Central memory CD8-positive, alpha-beta T cell (primary cell): Measurements from ENCODE around the gene UQCRC1.
A peak's percentile ranks its signal among the peaks of the same experiment; 100 is the strongest.

Experiments
- ATAC-seq: fragments of 150-1000 bp; cut with Tn5 transposase; replicated peaks from 2 replicates; pipeline ENCODE4 v1.10.0; 2022; ENCODE audit warnings: mild to moderate bottlenecking, moderate FRiP score, moderate number of reproducible peaks; ENCODE audit not compliant: poor library complexity, severe bottlenecking; ENCODE audit errors: extremely low read depth
- DNase-seq, 2 donors: peaks; one replicate each; pipeline ENCODE4 v3.0.0; 2021; ENCODE audit warnings: low spot score in 2 of 2
- H3K27ac Mint-ChIP-seq: one replicate; pipeline ENCODE4 v1.8.0; 2022; ENCODE audit warnings: low read depth, mild to moderate bottlenecking, moderate library complexity, mixed read lengths
- H3K27me3 Mint-ChIP-seq: one replicate; pipeline ENCODE4 v1.8.0; 2022; ENCODE audit warnings: mixed read lengths
- H3K36me3 Mint-ChIP-seq: one replicate; pipeline ENCODE4 v1.8.0; 2022; ENCODE audit warnings: mild to moderate bottlenecking, moderate library complexity, mixed read lengths; ENCODE audit not compliant: insufficient read depth
- H3K4me1 Mint-ChIP-seq: one replicate; pipeline ENCODE4 v1.8.0; 2022; ENCODE audit warnings: mixed read lengths
- H3K4me3 Mint-ChIP-seq: one replicate; pipeline ENCODE4 v1.8.0; 2022; ENCODE audit warnings: mild to moderate bottlenecking, moderate library complexity, mixed read lengths
- H3K9me3 Mint-ChIP-seq: one replicate; pipeline ENCODE4 v1.8.0; 2022; ENCODE audit warnings: mixed read lengths

Gene UQCRC1

DNA sequence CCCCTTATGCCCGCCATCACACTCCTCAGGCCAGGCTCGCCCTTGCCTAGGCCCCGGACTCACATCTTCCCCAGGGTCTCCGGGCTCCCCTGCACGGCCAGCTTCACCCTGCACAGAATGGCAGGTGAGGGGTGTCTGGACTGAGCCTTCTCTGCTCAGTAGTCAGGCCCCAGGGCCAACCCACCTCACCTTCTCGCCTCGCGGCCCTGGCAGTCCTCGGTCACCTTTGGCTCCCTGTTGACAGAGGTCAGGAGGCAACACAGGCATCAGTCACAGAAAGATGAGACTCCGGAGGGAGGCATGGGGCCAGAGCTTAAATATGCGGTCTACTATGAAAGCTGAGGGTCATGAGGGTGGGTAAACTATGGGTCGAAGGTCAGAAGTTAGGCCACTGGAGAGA lies 37.5 kb downstream of the UQCRC1 start:
- H3K27me3 Mint-ChIP-seq = no peaks in the 10 kb centered on the region
- no peaks in the 10 kb centered on the region for H3K9me3 Mint-ChIP-seq
- H3K4me3 Mint-ChIP-seq = no peak overlapping the region

DNA sequence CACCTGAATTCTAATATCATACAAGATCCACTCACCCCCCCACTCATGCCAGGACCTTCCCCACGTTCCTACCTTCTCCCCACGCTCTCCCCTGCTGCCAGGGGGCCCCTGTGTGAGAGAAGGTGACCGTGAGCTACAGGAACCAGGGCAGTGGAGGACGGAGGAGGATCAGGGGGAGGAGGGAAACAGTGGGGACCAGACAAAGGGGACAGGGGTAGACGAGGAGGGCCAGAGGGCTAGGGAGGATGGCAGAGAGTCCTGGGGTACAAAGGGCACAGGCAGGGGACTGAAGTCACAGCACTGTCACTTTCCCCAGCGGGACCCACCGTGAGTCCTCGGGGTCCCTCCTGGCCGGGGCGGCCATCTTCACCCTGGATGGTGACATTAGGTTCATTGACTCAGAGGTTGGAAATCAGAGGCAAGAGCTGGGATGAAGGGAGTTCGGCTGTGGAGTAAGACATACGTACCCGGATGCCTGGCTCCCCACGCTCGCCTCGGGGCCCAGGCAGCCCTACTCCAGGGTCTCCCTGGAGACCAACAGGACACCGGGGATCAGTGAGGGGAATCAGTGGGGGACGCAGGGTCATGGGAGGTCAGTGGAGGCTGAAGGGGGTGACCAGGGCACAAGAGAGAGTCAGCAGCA lies 39.5 kb downstream of the UQCRC1 start:
- DNase-seq (no peak), ATAC-seq (no peak)
- H3K4me1 Mint-ChIP-seq = no peaks in the 10 kb centered on the region
- H3K27ac Mint-ChIP-seq = no peak overlapping the region
- H3K36me3 Mint-ChIP-seq = no peaks in the 10 kb centered on the region
- no peaks in the 10 kb centered on the region for H3K9me3 Mint-ChIP-seq
- H3K27me3 Mint-ChIP-seq = no peaks in the 10 kb centered on the region
- H3K4me3 Mint-ChIP-seq = no peak overlapping the region

More for the DNA sequence above, 37.5 kb downstream of the UQCRC1 start:
- Mint-ChIP-seq H3K36me3 (no peaks in the 10 kb centered on the region), H3K27ac (no peak overlapping the region), H3K4me1 (no peaks in the 10 kb centered on the region)
- no peak for DNase-seq
- no peak for ATAC-seq

DNA sequence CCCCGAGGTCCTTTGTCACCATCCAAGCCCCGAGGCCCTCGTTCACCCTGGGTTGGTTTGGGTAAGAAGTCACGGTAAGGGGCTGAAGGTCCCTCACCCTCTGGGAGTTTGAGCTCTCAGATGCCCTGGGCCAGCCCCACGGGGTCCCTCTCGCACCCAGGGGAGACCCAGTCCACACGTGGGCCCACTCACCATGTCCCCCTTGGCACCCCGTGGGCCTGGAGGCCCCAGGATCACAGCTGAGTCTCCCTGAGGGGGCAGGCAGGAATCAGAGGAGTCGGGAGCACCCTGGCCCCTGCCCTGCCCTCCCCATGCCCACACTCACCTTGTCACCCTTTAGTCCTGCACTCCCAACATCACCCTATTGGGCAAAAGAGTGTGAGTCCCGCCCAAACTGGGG lies 40.0 kb downstream of the UQCRC1 start:
- no peaks in the 10 kb centered on the region for H3K9me3 Mint-ChIP-seq
- H3K27ac Mint-ChIP-seq = peak overlapping the region; percentile 17
- no peak overlapping the region for H3K4me3 Mint-ChIP-seq
- H3K27me3 Mint-ChIP-seq = no peaks in the 10 kb centered on the region
- no peaks in the 10 kb centered on the region for H3K4me1 Mint-ChIP-seq
- DNase-seq = no peak
- no peaks in the 10 kb centered on the region for H3K36me3 Mint-ChIP-seq
- ATAC-seq = no peak

DNA sequence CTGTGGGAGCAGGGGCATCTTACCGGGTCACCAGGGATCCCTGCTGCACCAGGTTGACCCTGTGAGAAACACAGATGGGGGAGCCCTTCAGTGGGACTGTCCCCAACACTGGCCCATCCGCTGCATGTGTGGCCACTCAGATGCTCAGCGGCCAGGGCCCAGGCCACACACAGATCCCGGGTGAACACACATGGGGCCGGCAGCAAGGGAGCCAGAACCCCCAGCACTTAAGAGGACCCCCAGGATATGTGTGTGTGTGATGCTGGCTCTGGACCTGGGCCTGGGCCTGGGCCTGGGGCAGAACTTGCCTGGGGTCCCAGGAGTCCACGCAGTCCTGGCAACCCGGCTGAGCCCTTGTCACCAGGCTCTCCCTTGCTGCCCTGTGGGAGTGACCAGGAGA lies 41.0 kb downstream of the UQCRC1 start:
- H3K4me3 Mint-ChIP-seq = no peak overlapping the region
- ATAC-seq (no peak), DNase-seq (no peak)

DNA sequence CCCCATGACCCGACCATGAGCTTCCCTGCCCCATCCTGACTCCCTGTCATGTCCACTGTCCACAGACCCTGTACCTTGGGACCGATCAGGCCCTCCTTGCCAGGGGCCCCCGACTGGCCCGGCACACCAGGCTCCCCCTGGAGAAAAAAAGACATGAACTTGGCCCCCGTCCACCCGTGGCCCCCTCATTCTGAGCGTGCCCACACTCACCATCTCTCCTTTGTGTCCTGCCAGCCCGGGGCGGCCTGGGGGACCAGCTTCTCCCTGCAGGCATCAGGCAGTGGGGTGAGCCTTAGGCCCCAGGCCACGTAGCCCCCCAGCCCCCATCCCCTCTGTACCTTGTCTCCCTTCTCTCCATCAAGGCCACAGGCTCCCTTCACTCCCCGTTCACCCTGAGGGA lies 41.9 kb downstream of the UQCRC1 start:
- no peaks in the 10 kb centered on the region for H3K36me3 Mint-ChIP-seq
- peaks cover 6% of the 10 kb centered on the region for H3K4me1 Mint-ChIP-seq
- H3K4me3 Mint-ChIP-seq = no peak overlapping the region
- no peaks in the 10 kb centered on the region for H3K9me3 Mint-ChIP-seq
- peak overlapping the region; percentile 52 for H3K27ac Mint-ChIP-seq
- ATAC-seq = no peak
- DNase-seq = no peak
- no peaks in the 10 kb centered on the region for H3K27me3 Mint-ChIP-seq

More for the DNA sequence above, 41.0 kb downstream of the UQCRC1 start:
- Mint-ChIP-seq H3K36me3 (no peaks in the 10 kb centered on the region), H3K4me1 (no peaks in the 10 kb centered on the region), H3K27ac (no peak overlapping the region), H3K27me3 (no peaks in the 10 kb centered on the region), H3K9me3 (no peaks in the 10 kb centered on the region)

DNA sequence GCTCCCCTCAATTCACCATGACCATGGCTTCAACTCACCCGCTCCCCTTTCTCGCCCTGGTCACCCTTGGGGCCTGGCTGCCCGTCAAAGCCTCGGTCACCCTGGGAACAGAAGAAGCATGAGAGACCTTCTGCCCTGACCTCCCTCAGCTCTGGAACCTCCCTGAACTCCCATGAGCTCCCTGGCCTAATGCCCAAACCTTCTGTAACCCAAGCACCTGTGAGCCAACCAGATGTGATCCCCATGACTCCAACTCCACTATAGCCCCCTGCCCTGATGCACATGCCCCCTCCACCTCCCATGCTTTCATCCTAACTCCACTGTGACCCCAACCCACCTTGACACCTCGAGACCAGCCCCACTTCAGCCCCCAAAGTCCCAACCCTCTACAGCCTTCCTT lies 42.4 kb downstream of the UQCRC1 start:
- Mint-ChIP-seq H3K27ac (peak overlapping the region; percentile 52), H3K4me1 (peaks cover 6% of the 10 kb centered on the region), H3K27me3 (no peaks in the 10 kb centered on the region), H3K9me3 (no peaks in the 10 kb centered on the region), H3K36me3 (no peaks in the 10 kb centered on the region), H3K4me3 (no peak overlapping the region)
- no peak for ATAC-seq
- no peak for DNase-seq

DNA sequence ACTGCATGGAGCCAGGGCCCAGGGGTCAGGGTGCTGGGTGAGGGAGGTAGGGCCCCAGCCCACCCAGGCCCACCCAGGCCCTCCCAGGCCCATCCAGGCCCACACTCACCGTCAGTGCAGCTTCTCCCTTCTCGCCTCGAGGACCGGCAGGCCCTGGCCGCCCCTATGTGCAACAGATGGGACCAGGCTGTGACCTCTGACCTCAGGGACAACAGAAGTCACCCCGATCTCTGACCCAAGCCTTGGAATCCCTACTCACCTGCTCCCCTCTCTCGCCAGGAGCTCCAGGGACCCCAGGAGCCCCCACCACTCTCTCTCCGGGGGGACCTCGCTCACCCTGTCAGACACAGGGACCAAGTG lies 43.1 kb downstream of the UQCRC1 start:
- ATAC-seq (no peak), DNase-seq (no peak)
- Mint-ChIP-seq H3K4me3 (no peak overlapping the region), H3K27me3 (no peaks in the 10 kb centered on the region), H3K36me3 (no peaks in the 10 kb centered on the region), H3K9me3 (no peaks in the 10 kb centered on the region), H3K27ac (no peak overlapping the region), H3K4me1 (peaks cover 6% of the 10 kb centered on the region)

DNA sequence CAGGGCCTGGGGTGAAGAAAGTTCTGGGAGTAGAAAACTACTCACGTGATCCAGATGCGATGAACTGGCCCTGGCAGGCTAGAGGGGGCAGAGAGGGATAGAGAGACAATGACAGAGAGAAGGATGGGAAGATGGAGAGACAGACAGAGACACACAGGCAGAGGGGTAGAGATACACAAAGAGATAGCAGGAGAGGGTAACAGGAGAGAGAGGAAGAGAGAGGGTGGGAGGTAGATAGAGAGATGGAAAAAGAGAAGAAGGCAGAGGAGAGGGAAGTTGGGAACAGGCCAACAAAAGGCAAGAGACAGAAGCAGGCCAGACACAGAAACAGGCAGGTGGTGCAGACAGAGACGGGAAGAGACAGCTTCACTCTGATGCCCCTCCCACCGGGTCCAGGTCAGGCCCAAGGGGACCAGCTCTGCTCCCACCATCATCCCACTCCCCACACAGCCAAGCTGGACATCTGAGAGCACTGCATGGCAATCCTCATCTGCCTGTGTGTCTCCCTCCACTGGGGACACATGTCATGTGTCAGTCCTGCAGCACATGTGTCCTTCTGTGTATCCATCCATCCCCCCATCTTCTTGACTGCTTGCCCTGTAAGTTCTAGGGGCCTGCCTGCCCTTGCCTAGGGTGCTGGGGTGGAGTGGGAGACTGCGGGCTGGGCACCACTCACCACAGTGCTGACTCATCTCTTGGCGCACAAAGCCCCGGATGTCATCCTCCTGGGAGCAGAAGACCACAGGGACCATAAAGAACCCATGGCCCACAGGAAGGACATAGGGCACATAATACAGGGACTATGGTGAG lies 43.6 kb downstream of the UQCRC1 start:
- Mint-ChIP-seq H3K4me3 (no peak overlapping the region), H3K36me3 (no peaks in the 10 kb centered on the region), H3K9me3 (no peaks in the 10 kb centered on the region), H3K4me1 (peaks cover 6% of the 10 kb centered on the region), H3K27me3 (no peaks in the 10 kb centered on the region), H3K27ac (no peak overlapping the region)
- no peak for DNase-seq
- no peak for ATAC-seq

DNA sequence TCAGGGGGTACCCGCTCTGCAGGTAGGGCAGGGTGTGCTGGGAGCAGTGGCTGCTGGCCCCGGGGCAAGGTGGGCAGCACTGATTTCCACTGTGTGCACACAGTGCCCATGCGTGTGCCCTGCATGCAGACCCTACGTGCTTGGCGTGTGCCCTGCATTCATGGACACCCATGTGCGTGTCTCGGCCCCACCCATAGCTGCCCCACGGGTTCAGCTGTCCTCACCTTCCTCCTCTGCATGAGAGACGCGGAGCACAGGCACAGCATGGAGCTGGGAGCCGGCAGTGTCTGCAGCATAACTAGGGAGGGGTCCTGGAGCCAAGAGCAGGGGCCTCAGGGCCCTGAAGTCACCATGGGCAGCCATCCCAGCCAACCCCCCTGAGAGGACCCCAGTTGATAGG lies 44.3 kb downstream of the UQCRC1 start:
- Mint-ChIP-seq H3K9me3 (no peaks in the 10 kb centered on the region), H3K4me3 (no peak overlapping the region), H3K27ac (no peak overlapping the region), H3K36me3 (no peaks in the 10 kb centered on the region), H3K4me1 (peaks cover 8% of the 10 kb centered on the region), H3K27me3 (peaks cover under 1% of the 10 kb centered on the region)
- ATAC-seq (no peak), DNase-seq (no peak)

DNA sequence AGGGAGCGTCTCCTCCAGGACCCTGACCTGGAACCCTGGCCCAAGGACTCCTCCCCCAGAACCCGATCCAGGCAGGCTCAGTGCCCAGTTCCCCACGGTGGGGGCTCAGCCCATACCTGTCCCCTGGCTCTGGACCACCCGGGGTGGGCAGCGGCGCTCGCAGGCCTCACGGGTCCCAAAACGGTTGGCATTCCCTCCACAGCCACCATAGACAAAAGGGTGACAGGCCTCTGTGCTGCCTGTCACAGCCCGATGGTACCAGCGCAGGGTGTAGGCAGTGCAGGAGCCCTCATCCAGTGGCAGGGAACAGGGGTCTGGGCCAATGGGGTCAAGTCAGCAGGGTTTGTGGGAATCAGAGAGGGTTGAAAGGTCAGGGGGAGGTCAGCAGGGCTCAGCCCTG lies 44.8 kb downstream of the UQCRC1 start:
- Mint-ChIP-seq H3K4me1 (peaks cover 13% of the 10 kb centered on the region), H3K27me3 (peaks cover 6% of the 10 kb centered on the region), H3K9me3 (no peaks in the 10 kb centered on the region), H3K36me3 (no peaks in the 10 kb centered on the region), H3K4me3 (no peak overlapping the region), H3K27ac (no peak overlapping the region)
- no peak for DNase-seq
- no peak for ATAC-seq

DNA sequence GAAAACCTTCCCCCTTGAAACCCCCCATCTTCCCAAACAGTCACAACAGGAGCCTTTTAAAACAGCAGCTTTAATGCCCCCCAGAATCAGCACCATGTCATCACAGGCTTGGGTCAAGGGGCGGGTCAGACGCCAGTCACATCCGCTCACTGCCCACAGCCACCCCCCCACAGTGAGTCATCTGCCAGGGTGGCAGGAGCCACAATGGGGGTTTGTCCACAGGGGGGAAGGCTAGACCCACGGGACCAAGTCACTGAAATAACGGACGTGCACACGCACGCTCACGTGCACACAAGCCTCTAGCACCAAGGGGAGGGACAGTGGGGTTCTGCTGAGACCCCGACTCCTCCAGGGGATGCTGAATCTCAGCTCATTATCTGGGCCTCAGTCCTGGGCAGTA lies 45.4 kb downstream of the UQCRC1 start:
- Mint-ChIP-seq H3K36me3 (no peaks in the 10 kb centered on the region), H3K27me3 (peaks cover 10% of the 10 kb centered on the region), H3K9me3 (no peaks in the 10 kb centered on the region), H3K27ac (peak overlapping the region; percentile 32), H3K4me1 (peaks cover 17% of the 10 kb centered on the region), H3K4me3 (no peak overlapping the region)
- DNase-seq (peak in 1 of 2 donors; percentile 30), ATAC-seq (peak; percentile 49)

DNA sequence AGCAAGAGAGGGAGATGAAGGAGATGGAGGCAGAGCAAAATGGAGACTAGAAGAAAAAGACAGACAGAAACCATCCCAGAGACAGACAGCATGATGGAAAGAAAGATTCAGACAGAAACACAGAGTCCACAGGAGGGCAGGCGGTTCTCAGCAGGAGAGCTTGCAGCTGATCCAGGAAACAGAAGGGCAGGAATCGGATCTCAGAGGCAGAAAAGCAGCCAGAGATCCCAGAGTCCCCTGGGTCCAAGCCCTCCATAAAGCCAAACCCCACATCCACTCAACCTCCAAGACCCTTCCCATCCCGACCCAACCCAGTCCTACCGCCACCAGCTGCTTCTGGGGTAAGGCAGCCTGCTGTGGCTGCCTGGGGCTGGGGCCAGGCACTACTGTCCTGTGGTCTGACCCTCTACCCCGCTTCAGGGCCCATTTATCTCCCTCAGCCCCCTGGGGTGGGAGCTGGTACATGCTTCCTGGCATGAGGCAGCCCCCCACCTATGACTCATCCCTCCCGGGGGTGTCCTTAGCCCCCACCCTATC lies 46.0 kb downstream of the UQCRC1 start, which contains the start of gene UCN2:
Gene UCN2 (minus strand): TSS at position 400 of the 537 bp plus-strand sequence. CDS start 657 bp downstream, outside the sequence.
- peak within 1 kb of the TSS; percentile 32 for H3K27ac Mint-ChIP-seq
- H3K4me1 Mint-ChIP-seq = peaks cover 21% of the 10 kb centered on the region
- ATAC-seq = no peak

More for the DNA sequence above, 46.0 kb downstream of the UQCRC1 start, which contains the start of gene UCN2:
- H3K36me3 Mint-ChIP-seq = no peaks in the 10 kb centered on the region
- no peaks in the 10 kb centered on the region for H3K9me3 Mint-ChIP-seq
- H3K4me3 Mint-ChIP-seq = no peak within 1 kb of the TSS
- H3K27me3 Mint-ChIP-seq = peaks cover 10% of the 10 kb centered on the region
- DNase-seq = no peak
